ENCODE results near the gene GLRX5.

Gene GLRX5

GRCh38 chr14:95569440-95569839, 34.6 kb downstream of the GLRX5 start:
- Histone ChIP-seq H3K9me2 (replicated peaks; ENCODE audit: insufficient read depth, low read length) (no peaks in the 10 kb centered on the region), H3F3A (ENCODE audit: insufficient read depth) (no peaks in the 10 kb centered on the region), H3K9me3 (ENCODE audit: insufficient read depth, low read length) (no peaks in the 10 kb centered on the region), H3K27me3 (ENCODE audit: low read length) (no peaks in the 10 kb centered on the region), H3K79me2 (ENCODE audit: insufficient read depth, low read length) (no peaks in the 10 kb centered on the region), H2AFZ (ENCODE audit: low read depth, low read length, severe bottlenecking) (no peak overlapping the region), H3K4me2 (ENCODE audit: low read depth, low read length, poor library complexity, severe bottlenecking) (no peak overlapping the region), H3K9ac (ENCODE audit: low read length) (no peak overlapping the region), H3K36me3 (ENCODE audit: low read length) (no peaks in the 10 kb centered on the region), H4K20me1 (ENCODE audit: low read depth, low read length) (no peaks in the 10 kb centered on the region), H3K4me3 (ENCODE audit: insufficient read depth, low read length, poor library complexity, severe bottlenecking) (no peak overlapping the region), H3K27ac (ENCODE audit: low read depth, low read length) (no peak overlapping the region)
- no peak for TF ChIP-seq CTCF (IDR thresholded peaks at IDR 0.05; ENCODE audit: insufficient read depth, low read length, poor library complexity, severe bottlenecking)
- no peak for TF ChIP-seq EZH2phosphoT487 (conservative IDR thresholded peaks at IDR 0.05; ENCODE audit: low read length)

- TF ChIP-seq CTCF (IDR thresholded peaks at IDR 0.05; ENCODE audit: insufficient read depth, low read length, poor library complexity, severe bottlenecking) (no peak), EZH2phosphoT487 (conservative IDR thresholded peaks at IDR 0.05; ENCODE audit: low read length) (no peak)
- no peak overlapping the region for H3K27ac ChIP-seq (ENCODE audit: low read depth, low read length)
These were observed 38.5 kb downstream of the GLRX5 start for GRCh38 chr14:95573313-95573712.

GRCh38 chr14:95575840-95576473, 41.1 kb downstream of the GLRX5 start:
- Histone ChIP-seq H3K36me3 (ENCODE audit: low read length) (no peaks in the 10 kb centered on the region), H4K20me1 (ENCODE audit: low read depth, low read length) (no peaks in the 10 kb centered on the region), H2AFZ (ENCODE audit: low read depth, low read length, severe bottlenecking) (no peak overlapping the region), H3K9me2 (replicated peaks; ENCODE audit: insufficient read depth, low read length) (no peaks in the 10 kb centered on the region), H3K9ac (ENCODE audit: low read length) (no peak overlapping the region), H3K79me2 (ENCODE audit: insufficient read depth, low read length) (no peaks in the 10 kb centered on the region), H3K4me3 (ENCODE audit: insufficient read depth, low read length, poor library complexity, severe bottlenecking) (no peak overlapping the region), H3K4me2 (ENCODE audit: low read depth, low read length, poor library complexity, severe bottlenecking) (no peak overlapping the region), H3F3A (ENCODE audit: insufficient read depth) (peaks cover 5% of the 10 kb centered on the region; the same call in 1 of the 2 replicates), H3K27me3 (ENCODE audit: low read length) (no peaks in the 10 kb centered on the region), H3K27ac (ENCODE audit: low read depth, low read length) (peak overlapping the region; percentile 85), H3K9me3 (ENCODE audit: insufficient read depth, low read length) (no peaks in the 10 kb centered on the region)
- TF ChIP-seq EZH2phosphoT487 (conservative IDR thresholded peaks at IDR 0.05; ENCODE audit: low read length) (no peak), CTCF (IDR thresholded peaks at IDR 0.05; ENCODE audit: insufficient read depth, low read length, poor library complexity, severe bottlenecking) (no peak)

More at GRCh38 chr14:95573313-95573712, 38.5 kb downstream of the GLRX5 start:
- H3K4me3 ChIP-seq (ENCODE audit: insufficient read depth, low read length, poor library complexity, severe bottlenecking): no peak overlapping the region
- no peaks in the 10 kb centered on the region for H3K9me3 ChIP-seq (ENCODE audit: insufficient read depth, low read length)
- peaks cover 5% of the 10 kb centered on the region; the same call in 1 of the 2 replicates for H3F3A ChIP-seq (ENCODE audit: insufficient read depth)
- H3K36me3 ChIP-seq (ENCODE audit: low read length): no peaks in the 10 kb centered on the region
- no peak overlapping the region for H3K4me2 ChIP-seq (ENCODE audit: low read depth, low read length, poor library complexity, severe bottlenecking)
- H3K9me2 ChIP-seq (replicated peaks; ENCODE audit: insufficient read depth, low read length): no peaks in the 10 kb centered on the region
- no peak overlapping the region for H2AFZ ChIP-seq (ENCODE audit: low read depth, low read length, severe bottlenecking)
- H3K9ac ChIP-seq (ENCODE audit: low read length): no peak overlapping the region
- H4K20me1 ChIP-seq (ENCODE audit: low read depth, low read length): no peaks in the 10 kb centered on the region
- no peaks in the 10 kb centered on the region for H3K79me2 ChIP-seq (ENCODE audit: insufficient read depth, low read length)
- H3K27me3 ChIP-seq (ENCODE audit: low read length): no peaks in the 10 kb centered on the region
